H1 (cell line): ENCODE measurements around the gene FOSB. TPM values are rescaled to one million over a fixed set of nuclear protein-coding genes. Genes with fewer than 3 reads are reported as not detected.

ENCODE experiments used
- BACH1 ChIP-seq: IDR thresholded peaks from 2 replicates; pipeline ENCODE4 v1.6.1; 2012; ENCODE audit warnings: low read length, improper control_type of control experiment
- polyA plus RNA-seq, 7 experiments: library from polyadenylated mRNA; depleted of rRNA in 3 of 7; stranded (reverse) in 5 of 7; unstranded in 2 of 7; fragments of >200 nt in 5 of 7; fragments of 200-250 nt in 2 of 7; gene quantifications; 1 replicate in 5 of 7; 2 replicates in 1 of 7; 4 replicates in 1 of 7; pipeline versions ENCODE4 v1.2.1 to v1.2.3, GENCODE V29; 2011 to 2013; ENCODE audit warnings: missing spikeins in 2 of 7, mixed read lengths in 2 of 7
- total RNA-seq: library from RNA; stranded (reverse); fragmentation: NEBNext Ultra II Directional; extraction: Animal tissue kit (Norgen Biotek cat#: 25700); gene quantifications from 2 replicates; pipeline ENCODE4 v1.2.1, GENCODE V29; 2021

FOSB gene
- total and polyA plus RNA-seq, 2 of the 8 experiments (the other 6 are each of a cell fraction or from before 2014, with no cell fraction given) = 0.44 to 2.7 TPM

DNA sequence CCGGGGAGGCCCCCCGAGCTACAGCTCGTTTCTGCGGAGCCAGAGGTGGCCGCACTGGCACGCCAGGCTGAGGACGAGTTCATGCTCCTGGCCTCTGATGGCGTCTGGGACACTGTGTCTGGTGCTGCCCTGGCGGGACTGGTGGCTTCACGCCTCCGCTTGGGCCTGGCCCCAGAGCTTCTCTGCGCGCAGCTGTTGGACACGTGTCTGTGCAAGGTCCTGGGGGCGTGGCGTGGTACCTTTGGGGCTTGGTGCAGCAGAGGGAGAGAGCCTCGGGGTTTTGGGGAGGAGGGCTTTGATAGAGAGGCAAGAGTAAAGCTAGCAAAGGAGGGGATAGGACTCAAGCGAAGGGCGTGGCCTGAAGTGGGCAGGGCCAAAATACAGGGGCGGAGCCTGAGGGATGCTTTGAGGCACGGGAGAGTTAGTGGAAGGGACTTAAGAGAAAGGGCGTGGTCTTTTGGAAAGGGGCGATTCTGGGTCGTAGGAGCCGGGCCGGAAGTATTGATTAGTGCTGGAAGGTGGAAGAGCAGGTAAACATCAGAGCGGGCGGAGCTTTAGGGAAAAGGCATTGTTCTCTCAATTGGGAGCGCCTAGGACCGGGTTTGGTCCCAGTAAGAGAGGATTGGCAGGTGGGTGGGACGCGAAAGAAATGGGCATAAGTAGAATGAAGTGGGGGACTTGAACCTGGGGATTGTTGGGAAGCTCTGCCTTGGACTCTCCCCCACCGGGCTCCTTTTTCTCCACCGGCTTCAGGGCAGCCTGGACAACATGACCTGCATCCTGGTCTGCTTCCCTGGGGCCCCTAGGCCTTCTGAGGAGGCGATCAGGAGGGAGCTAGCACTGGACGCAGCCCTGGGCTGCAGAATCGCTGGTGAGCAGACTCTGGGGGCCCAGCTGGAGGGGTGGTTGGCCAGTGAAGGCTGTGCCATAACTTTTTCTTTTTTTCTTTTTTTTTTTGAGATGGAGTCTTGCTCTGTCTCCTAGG lies 31.7 kb downstream of the FOSB start (continued):
- TF ChIP-seq BACH1 = no peak
